Activated naive CD4-positive, alpha-beta T cell treated with anti-CD3 and anti-CD28 coated beads, Interleukin-2, amount 50 U/mL, for 72 hours (primary cell): ENCODE measurements around the gene DDHD1. TPM values are rescaled to one million over a fixed set of nuclear protein-coding genes. Genes with fewer than 3 reads are reported as not detected.

Experiments
- ATAC-seq, 2 donors: fragments of 150-1000 bp; cut with Tn5 transposase; 2 replicates each; pipeline ENCODE4 v1.10.0; 2021; ENCODE audit warnings: mild to moderate bottlenecking in 2 of 2, moderate library complexity in 2 of 2
- DNase-seq, 2 donors: peaks; one replicate each; pipeline ENCODE4 v3.0.0; 2021 to 2022; ENCODE audit warnings: low spot score in 2 of 2
- H3K27ac Mint-ChIP-seq, 2 donors: one replicate each; pipeline ENCODE4 v1.8.0; 2022; ENCODE audit warnings: mild to moderate bottlenecking in 2 of 2, mixed read lengths in 2 of 2
- H3K36me3 Mint-ChIP-seq, 2 donors: one replicate each; pipeline ENCODE4 v1.8.0; 2022; ENCODE audit warnings: mixed read lengths in 2 of 2
- H3K9me3 Mint-ChIP-seq, 2 donors: one replicate each; pipeline ENCODE4 v1.8.0; 2022; ENCODE audit warnings: mixed read lengths in 2 of 2
- total RNA-seq, 2 donors: library from RNA; stranded (reverse); gene quantifications; one replicate each; pipeline ENCODE4 v1.2.3, GENCODE V29; 2022

Gene DDHD1
- total RNA-seq, 2 donors from 2014 or later, result 35.3 to 50.1 TPM

DNA sequence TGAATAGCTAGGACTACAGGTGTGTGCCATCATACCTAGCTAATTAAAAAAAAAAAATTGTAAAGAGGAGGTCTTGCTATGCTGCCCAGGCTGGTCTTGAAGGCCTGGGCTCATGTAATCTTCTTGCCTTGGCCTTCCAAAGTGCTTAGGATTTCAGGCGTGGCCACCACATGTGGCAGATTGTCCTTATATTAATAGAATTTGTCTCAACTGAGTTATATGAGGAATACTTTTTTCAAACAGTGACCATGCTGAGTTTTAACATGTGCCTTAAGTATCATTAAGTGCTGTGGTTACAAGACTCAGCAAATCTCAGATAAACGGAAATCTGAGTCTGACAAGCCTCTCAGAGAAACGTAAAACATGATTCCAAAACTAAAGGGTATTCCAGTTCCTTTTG is 119.1 kb downstream of the DDHD1 start:
- DNase-seq, result no peak
- Mint-ChIP-seq H3K9me3 (peaks cover 15 to 17% of the 10 kb centered on the region in 2 donors), H3K27ac (no peak overlapping the region), H3K36me3 (peaks cover 32 to 43% of the 10 kb centered on the region in 2 donors)
- ATAC-seq, result no peak

DNA sequence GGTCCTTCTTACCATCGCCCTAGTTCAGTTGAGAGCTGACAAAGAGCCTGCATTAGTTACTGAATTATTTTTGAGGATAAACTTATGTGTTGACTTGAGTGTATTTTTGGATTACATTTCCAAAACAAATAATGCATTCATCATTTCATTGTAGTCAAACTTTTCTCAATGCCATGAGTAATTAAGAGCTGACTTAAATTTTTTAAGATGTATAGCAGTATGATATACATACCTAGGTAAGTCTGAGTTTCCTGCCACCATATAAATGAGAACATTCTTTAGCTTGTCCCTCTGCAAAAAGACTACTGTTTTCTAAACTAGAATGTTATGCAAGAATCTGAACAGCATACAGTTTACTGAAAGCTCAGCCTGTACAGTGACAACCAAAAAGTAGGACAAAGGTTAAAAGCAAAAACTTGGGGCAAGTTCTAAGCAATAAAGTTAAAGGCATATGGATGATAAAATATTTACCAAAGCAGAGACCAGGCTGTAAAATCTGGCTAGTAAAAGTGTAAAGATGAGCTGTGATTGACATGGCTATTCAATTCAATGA is 120.2 kb downstream of the DDHD1 start:
- H3K27ac Mint-ChIP-seq, result no peak overlapping the region
- peaks cover 14 to 15% of the 10 kb centered on the region in 2 donors for H3K9me3 Mint-ChIP-seq
- H3K36me3 Mint-ChIP-seq, result peaks cover 20 to 32% of the 10 kb centered on the region in 2 donors
- ATAC-seq (no peak), DNase-seq (no peak)

DNA sequence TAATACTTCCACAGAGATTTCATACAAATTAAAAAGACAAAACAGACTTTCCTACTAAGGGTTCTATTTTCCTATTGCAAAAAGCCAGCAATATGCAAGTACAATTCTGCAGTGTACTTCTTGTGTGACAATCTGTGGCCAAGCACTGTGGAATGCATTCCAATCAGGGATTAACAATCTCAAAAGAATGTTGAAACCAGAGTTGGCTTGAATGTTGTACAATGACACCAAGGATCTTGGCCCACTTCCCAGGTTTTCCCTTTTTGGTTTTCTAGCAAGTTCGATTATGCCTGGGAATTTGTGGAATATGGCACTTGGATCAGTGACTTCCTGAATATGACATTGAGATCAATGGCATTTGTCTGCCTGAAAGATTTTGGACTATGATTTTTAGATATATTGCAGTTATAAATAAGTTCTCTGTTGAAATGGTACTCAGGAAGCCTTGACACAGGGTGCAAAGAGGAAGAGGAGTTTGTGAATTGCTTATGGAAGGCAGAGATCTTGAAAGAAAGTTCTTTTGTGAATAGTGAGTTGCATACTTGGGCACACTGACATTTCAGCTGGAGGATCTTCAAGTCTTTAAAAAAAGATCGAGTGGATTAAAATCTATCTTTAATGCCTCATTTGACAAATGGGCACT is 120.8 kb downstream of the DDHD1 start:
- ATAC-seq (no peak), DNase-seq (no peak)
- H3K27ac Mint-ChIP-seq, result no peak overlapping the region
- peaks cover 14 to 30% of the 10 kb centered on the region in 2 donors for H3K36me3 Mint-ChIP-seq
- peaks cover 14 to 15% of the 10 kb centered on the region in 2 donors for H3K9me3 Mint-ChIP-seq

DNA sequence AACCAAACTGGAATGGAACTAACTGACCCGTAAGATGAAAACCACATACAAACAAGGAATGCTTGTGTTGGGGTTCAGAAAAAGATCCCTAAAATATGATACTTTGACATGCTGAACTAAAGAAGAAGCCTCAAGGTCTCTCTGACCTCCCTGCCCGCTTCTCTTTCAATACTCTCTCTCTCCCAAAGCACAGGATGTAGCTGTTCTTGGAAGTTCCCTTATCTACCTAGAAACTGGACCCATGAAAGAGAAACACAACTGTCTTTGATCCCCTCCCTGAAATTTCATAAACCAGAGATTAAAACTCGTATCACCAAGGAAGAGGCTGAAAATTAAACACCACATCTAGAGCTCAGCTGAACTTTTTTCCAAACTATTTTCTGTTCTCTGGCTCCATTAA is 125.6 kb downstream of the DDHD1 start:
- H3K27ac Mint-ChIP-seq, result no peak overlapping the region
- peaks cover 10 to 25% of the 10 kb centered on the region in 2 donors for H3K36me3 Mint-ChIP-seq
- ATAC-seq, result no peak
- peaks cover 14 to 15% of the 10 kb centered on the region in 2 donors for H3K9me3 Mint-ChIP-seq
- DNase-seq, result no peak

DNA sequence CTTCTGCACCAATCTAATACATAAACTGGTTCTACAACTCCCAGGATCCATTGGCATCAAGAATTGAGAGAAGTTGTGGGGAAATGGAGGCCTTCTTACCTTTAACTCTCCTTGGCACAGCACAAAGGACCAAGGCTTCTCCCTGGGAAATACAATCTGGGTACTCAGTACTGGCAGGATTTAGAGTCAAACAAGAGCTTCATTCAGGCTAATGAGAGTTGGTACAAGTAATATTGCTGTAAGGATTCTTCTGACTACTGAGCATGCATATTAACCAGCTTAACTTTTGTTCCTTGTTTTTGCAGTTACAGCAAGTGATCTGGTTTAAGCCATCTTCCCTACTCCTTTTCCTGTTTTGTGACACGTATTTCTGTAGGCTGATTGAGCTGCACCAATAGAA is 126.1 kb downstream of the DDHD1 start:
- DNase-seq (no peak), ATAC-seq (no peak)
- peaks cover 10 to 20% of the 10 kb centered on the region in 2 donors for H3K36me3 Mint-ChIP-seq
- H3K9me3 Mint-ChIP-seq, result peaks cover 14 to 15% of the 10 kb centered on the region in 2 donors
- H3K27ac Mint-ChIP-seq, result no peak overlapping the region

DNA sequence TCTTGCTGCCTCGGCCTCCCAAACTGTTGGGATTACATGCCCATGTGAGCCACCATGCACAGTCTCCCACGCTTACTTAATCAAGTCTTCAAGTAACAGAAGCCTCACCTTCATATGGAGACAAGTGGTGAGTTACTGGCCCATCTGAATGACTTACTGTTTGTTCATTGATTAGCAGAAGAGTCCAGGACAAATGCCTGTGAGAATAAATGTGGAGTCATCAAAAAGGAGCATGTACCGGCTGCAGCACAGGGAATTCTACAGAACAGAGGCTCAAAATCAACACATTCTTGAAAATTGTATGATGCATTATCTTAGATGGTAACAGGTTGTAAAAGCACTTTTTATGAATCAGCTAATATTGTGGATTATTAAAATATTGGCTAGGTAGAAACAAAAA is 129.8 kb downstream of the DDHD1 start:
- Mint-ChIP-seq H3K36me3 (peaks cover 0 to 7% of the 10 kb centered on the region in 2 donors), H3K27ac (no peak overlapping the region), H3K9me3 (peaks cover under 1% of the 10 kb centered on the region in 2 donors)
- no peak for ATAC-seq
- DNase-seq, result no peak

DNA sequence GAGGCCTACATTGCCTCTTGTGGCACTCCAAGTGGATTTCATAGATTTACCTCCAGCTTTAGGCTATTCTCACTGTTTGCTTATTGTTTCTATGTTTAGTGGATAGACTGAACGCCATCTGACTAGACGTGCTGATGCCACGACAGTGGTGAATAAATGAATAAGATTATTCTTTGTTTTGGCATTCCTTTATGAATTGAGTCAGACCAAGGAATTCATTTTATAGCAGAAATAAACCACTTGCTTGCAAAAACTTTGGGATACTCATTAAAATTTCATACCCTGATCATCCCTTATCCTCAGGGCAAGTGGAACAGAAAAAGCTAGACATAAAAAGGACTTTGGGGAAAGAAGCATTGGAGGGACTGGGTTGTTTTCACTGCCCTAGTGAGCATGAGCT is 130.5 kb downstream of the DDHD1 start:
- no peaks in the 10 kb centered on the region for H3K9me3 Mint-ChIP-seq
- ATAC-seq, result no peak
- no peak overlapping the region for H3K27ac Mint-ChIP-seq
- H3K36me3 Mint-ChIP-seq, result peaks cover 0 to 6% of the 10 kb centered on the region in 2 donors
- no peak for DNase-seq

DNA sequence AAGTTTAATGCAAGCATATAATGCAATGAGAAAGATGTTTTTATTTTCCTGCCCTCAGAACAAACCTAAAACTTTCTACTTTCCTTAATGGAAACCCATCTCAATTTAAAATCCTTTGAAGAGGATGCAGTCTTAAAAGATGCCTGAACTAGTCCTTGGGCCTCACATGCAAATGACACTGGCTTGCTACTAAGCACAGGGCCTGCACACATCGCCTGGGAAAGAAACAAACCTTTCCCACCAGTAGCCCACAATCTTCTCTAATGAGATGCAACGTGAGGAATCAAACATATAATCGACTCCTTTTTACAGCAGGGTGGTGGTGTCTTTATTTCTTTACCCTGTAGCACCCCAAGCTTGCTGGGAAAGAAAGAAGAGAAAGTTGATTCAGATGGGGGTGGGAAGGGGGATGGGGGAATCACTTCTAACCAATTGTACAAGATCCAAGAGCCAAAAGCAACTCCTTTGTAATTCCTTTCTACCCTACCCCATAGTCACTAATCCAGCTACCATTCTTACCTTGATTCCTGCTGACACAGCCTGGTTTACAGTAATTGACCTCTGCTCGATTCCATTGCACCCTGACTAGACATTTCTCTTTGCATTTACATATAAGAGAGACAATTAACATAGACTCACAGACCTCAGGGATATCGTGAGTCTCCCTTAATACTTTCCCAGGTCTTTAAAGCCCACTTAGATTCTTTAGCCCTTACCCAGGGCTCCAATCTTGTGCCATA is 132.8 kb downstream of the DDHD1 start:
- H3K36me3 Mint-ChIP-seq, result no peaks in the 10 kb centered on the region

DNA sequence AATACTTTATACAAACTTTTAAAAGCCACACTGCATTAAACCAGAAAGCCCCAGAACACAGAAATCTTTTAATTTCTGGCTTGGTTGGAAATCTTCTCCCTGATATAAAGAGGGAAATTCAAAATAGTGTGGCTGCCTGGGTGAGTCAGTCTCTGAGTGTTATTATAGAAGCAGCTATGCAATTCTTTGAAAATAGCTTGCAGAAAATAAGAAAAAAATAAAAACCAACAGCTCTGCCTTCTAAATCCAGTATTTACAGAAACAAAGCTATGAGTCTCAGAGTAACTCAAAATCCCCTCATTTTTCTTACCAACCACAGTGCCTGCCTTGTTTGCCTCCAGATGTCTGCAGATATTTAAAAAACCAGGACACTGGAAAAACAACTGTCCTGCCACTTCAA is 133.7 kb downstream of the DDHD1 start:
- no peak for DNase-seq
- ATAC-seq, result no peak
- Mint-ChIP-seq H3K27ac (no peak overlapping the region), H3K36me3 (no peaks in the 10 kb centered on the region), H3K9me3 (no peaks in the 10 kb centered on the region)

More for the DNA sequence above, 132.8 kb downstream of the DDHD1 start:
- Mint-ChIP-seq H3K27ac (peak overlapping the region in 1 of 2 donors; percentile 40), H3K9me3 (no peaks in the 10 kb centered on the region)
- DNase-seq, result no peak
- no peak for ATAC-seq

DNA sequence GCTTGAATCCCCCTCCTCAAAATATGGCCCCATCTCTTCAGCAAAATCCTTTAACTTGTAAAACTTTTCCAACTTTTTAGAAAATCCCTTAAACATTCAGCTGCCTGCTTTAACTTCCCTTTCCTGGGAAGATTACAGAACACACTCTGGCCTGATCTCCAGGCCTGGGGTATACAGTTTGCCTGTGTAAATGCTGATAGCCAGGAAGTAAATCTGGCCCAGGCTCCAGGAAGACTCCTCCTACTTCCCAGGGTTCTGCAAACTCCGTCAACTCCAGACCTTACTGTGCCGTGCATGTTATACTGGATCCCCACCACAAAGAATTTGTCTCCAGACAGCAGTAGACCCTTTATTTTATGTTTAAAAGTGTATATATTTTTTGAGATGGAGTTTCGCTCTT is 135.3 kb downstream of the DDHD1 start:
- H3K9me3 Mint-ChIP-seq, result peaks cover 3 to 4% of the 10 kb centered on the region in 2 donors
- H3K36me3 Mint-ChIP-seq, result peaks cover 0 to 5% of the 10 kb centered on the region in 2 donors
- no peak overlapping the region for H3K27ac Mint-ChIP-seq
- DNase-seq (no peak), ATAC-seq (no peak)

DNA sequence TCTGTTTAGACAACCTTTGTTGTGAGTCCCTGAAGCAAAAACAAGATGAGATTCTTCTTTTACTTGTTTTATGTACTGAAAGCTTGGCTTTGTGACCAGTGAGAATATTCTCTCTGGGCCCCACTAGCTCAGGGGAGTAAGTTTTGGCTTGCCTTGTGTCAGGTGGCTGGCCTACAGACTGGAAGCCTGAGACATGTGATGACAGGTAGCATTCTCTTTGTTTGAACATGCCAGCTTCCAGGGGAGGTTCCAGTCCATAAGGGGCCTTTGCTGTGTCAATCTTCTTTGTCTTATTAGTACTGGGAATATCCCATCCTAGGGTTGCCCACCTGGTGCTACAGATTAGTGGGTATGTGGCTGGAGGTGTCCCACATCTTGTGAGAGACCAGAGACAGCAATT is 136.2 kb downstream of the DDHD1 start:
- no peak for DNase-seq
- no peak for ATAC-seq
- Mint-ChIP-seq H3K9me3 (peaks cover 3 to 4% of the 10 kb centered on the region in 2 donors), H3K27ac (no peak overlapping the region), H3K36me3 (peaks cover 0 to 5% of the 10 kb centered on the region in 2 donors)

DNA sequence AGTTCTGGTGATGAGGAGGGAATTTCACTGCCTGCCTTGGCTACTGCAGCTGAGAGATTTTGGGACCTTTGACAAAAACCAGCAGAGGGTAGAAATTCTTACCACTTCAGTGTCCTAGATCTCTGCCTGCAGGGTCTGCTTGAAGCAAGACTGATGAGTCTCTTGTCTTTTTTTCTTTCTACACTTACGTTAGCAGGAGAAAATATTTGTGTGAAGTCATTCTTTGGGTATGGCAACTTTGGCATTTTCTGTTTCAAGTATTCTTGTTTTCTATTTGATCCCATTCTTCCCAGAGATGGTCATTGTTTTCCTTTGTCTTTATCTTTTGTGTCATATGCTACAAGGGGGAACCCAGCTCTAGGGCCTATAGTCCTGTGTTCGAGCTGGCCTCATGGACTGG is 136.6 kb downstream of the DDHD1 start:
- Mint-ChIP-seq H3K27ac (no peak overlapping the region), H3K36me3 (peaks cover 0 to 5% of the 10 kb centered on the region in 2 donors), H3K9me3 (peaks cover 3 to 4% of the 10 kb centered on the region in 2 donors)
- ATAC-seq (no peak), DNase-seq (no peak)

DNA sequence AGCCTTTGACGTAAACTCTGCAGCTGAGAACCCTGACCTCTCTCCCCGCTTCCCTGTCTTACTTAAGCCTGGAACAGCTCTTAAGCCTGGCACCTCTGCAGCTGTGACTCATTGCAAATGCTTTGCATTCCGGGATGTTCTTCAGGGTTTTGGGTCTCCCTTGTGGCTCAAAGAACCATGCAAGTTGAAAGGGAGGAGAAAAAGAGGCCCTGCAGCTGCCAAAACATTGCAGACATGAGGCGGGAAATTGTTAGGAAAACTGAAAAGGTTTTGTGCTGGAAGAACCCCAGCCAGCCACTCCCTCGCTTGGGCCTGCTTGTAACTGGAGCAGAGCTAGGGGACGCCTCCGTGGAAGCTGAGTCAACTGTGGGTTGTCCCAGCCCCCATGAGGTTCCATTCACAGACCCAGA is 142.1 kb downstream of the DDHD1 start:
- no peak overlapping the region for H3K27ac Mint-ChIP-seq
- peaks cover 0 to 5% of the 10 kb centered on the region in 2 donors for H3K36me3 Mint-ChIP-seq
- DNase-seq (no peak), ATAC-seq (no peak)
- peaks cover 3 to 4% of the 10 kb centered on the region in 2 donors for H3K9me3 Mint-ChIP-seq

DNA sequence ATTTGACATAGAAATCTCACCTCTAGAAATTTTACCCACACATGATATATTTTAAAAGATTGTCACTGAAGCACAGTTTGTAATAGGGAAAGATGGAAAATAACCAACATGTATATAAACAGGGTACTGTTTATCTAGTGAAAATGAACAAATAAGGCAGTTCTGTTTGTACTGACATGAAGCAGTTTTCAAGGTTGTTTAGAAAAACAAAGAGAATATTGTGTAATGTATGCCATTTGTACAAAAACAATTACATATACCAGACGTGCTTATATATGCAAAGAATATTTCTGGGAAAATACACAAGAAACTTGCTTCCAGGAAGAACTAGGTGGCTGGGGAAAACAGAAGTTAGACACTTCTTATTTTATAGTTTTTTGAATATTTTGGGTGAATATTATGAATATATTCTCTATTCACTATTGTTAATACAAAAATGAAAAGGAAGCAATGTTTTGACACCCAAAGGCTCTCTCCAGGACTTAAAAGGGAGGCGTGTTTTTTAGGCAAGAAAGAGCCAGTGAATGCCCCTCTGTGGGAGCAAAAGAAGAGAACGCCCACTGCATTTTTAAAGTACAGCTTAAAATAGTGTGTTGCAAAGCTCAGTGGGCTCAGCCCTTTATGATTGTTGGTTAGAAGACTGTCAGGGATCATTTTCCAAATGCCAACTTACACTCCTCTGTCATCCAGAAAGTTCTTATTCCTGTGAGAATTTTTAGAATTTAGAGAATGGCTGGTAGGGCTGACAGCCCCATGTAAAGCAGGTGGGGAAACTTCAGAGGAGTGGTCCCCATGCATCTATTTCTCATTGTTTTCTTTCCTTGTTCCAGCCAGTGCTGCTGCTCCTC is 142.7 kb downstream of the DDHD1 start:
- no peak for ATAC-seq
- Mint-ChIP-seq H3K9me3 (peaks cover 3 to 4% of the 10 kb centered on the region in 2 donors), H3K27ac (no peak overlapping the region), H3K36me3 (peaks cover 0 to 5% of the 10 kb centered on the region in 2 donors)
- no peak for DNase-seq

DNA sequence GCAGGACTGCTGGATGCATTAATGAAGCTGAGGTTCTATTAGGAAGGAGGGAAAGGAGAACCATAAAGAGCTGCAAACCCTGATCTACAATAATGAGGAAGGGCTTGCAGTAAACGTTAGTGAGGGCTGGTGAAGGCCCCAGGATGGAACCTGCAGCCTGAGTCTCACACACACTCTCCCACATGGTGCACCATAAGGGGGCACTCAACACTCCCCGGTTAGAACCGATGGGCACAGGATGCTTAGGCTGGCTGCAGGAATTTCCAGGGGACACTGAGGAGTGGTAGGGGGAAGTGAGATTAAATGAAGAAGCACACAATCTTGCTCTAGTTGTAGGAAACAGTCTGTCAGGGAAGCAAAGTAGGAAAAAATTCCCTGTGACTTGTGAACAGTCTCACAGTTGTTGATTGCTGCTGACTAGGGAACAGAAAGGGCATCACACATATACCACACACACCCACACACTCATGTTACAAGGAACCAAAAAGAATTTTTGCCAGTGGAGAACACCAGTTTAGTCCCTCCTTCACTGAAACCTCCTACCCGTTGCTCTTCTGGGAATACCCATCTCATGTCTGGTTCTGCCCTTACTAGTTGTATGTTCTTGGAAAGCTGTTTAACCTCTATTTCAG is 146.1 kb downstream of the DDHD1 start:
- Mint-ChIP-seq H3K36me3 (no peaks in the 10 kb centered on the region), H3K9me3 (no peaks in the 10 kb centered on the region), H3K27ac (peak overlapping the region in 1 of 2 donors; percentile 30)
- ATAC-seq (no peak), DNase-seq (no peak)

DNA sequence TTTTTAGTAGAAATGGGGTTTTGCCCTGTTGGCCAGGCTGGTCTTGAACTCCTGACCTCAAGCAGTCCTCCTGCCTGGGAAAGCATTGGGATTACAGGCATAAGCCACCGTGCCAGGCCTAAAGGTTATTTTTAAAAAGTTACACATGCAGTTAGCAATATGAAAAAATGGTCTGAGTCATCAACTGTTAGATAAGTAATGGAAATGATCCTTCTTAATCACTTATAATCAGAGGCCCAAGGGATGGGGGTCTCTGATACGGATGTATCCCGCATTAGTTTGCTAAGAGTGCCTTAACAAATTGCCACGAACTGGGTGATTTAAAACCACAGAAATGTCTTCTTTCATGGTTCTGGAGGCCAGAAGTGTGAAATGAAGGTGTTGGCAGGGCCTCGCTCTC is 148.1 kb downstream of the DDHD1 start:
- no peak for ATAC-seq
- Mint-ChIP-seq H3K27ac (no peak overlapping the region), H3K36me3 (no peaks in the 10 kb centered on the region), H3K9me3 (no peaks in the 10 kb centered on the region)
- no peak for DNase-seq
